Uterus (tissue), 2 donors: ENCODE results near the gene SHH.

Source experiments
- POLR2A ChIP-seq, 2 donors: fragments of 450-650 bp; IDR thresholded peaks; one replicate each; pipeline ENCODE4 v1.6.1; 2016; ENCODE audit warnings: antibody characterized with exemption in 2 of 2, mild to moderate bottlenecking in 1 of 2, moderate library complexity in 1 of 2
- TF ChIP-seq, protein P1 (sequence below), 4 experiments: fragments of 200-600 bp in 2 of 4; fragments of 450-650 bp in 2 of 4; sonication (generic) in 2 of 4; IDR thresholded peaks; one replicate each; pipeline ENCODE4 v1.5.1; 2016 to 2019; ENCODE audit warnings: antibody characterized with exemption in 4 of 4, mild to moderate bottlenecking in 2 of 4, moderate library complexity in 1 of 4

GRCh38 chr7:155804431-155804831 is 7.8 kb downstream of the SHH start:
- TF ChIP-seq, protein P1, sequence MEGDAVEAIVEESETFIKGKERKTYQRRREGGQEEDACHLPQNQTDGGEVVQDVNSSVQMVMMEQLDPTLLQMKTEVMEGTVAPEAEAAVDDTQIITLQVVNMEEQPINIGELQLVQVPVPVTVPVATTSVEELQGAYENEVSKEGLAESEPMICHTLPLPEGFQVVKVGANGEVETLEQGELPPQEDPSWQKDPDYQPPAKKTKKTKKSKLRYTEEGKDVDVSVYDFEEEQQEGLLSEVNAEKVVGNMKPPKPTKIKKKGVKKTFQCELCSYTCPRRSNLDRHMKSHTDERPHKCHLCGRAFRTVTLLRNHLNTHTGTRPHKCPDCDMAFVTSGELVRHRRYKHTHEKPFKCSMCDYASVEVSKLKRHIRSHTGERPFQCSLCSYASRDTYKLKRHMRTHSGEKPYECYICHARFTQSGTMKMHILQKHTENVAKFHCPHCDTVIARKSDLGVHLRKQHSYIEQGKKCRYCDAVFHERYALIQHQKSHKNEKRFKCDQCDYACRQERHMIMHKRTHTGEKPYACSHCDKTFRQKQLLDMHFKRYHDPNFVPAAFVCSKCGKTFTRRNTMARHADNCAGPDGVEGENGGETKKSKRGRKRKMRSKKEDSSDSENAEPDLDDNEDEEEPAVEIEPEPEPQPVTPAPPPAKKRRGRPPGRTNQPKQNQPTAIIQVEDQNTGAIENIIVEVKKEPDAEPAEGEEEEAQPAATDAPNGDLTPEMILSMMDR (IDR thresholded peaks at IDR 0.05), result no peak
- TF ChIP-seq POLR2A (IDR thresholded peaks at IDR 0.05), result no peak
